OCI-LY3 (cell line): ENCODE data around the gene ERI3.

ENCODE experiments used
- H2AFZ ChIP-seq: fragments of 200-600, 300-600 bp; shearing (Covaris generic); 2 replicates; pipeline ENCODE4 v1.6.0; 2014; ENCODE audit warnings: antibody characterized with exemption, low read depth, low read length
- H3K27ac ChIP-seq: fragments of 200-600, 300-600 bp; sonication (generic); 2 replicates; pipeline ENCODE4 v1.5.1; 2014; ENCODE audit warnings: mild to moderate bottlenecking, low read length, moderate library complexity, mixed read lengths
- H3K27me3 ChIP-seq: fragments of 200-600, 300-600 bp; sonication (generic); 2 replicates; pipeline ENCODE4 v1.6.1; 2014; ENCODE audit warnings: low read depth, low read length, mixed read lengths
- H3K36me3 ChIP-seq: fragments of 200-600, 300-600 bp; sonication (generic); replicated peaks from 2 replicates; pipeline ENCODE3; 2014; ENCODE audit warnings: low read depth, low read length, mixed read lengths
- H3K4me1 ChIP-seq: fragments of 300-600, 200-600 bp; sonication (generic); 2 replicates; pipeline ENCODE4 v1.6.1; 2014; ENCODE audit warnings: low read length, mixed read lengths
- H3K4me2 ChIP-seq: fragments of 200-600, 300-600 bp; sonication (generic); 2 replicates; pipeline ENCODE4 v1.6.1; 2014; ENCODE audit warnings: low read length, mixed read lengths
- H3K4me3 ChIP-seq: fragments of 300-600, 200-600 bp; sonication (generic); 2 replicates; pipeline ENCODE4 v1.5.1; 2014; ENCODE audit warnings: antibody characterized with exemption, mild to moderate bottlenecking, low read length, moderate library complexity
- H3K79me2 ChIP-seq: fragments of 300-600, 200-600 bp; shearing (Covaris generic); 2 replicates; pipeline ENCODE4 v1.6.1; 2014; ENCODE audit warnings: mild to moderate bottlenecking, low read length, mixed read lengths
- H3K9ac ChIP-seq: fragments of 300-600, 200-600 bp; shearing (Covaris generic); 2 replicates; pipeline ENCODE4 v1.6.0; 2014; ENCODE audit warnings: mild to moderate bottlenecking, low read length, moderate library complexity
- H3K9me3 ChIP-seq: fragments of 200-600, 300-600 bp; shearing (Covaris generic); 2 replicates; pipeline ENCODE4 v1.6.1; 2014; ENCODE audit warnings: low read length, mixed read lengths; ENCODE audit not compliant: insufficient read depth
- H4K20me1 ChIP-seq: fragments of 200-600, 300-600 bp; sonication (generic); 2 replicates; pipeline ENCODE4 v1.6.1; 2016; ENCODE audit warnings: low read length, mixed read lengths; ENCODE audit not compliant: insufficient read depth
- CTCF ChIP-seq: fragments of 200-600, 300-600 bp; sonication (generic); IDR thresholded peaks from 2 replicates; pipeline ENCODE4 v1.5.1; 2014; ENCODE audit warnings: antibody characterized with exemption, low read length, low read depth
- EZH2phosphoT487 ChIP-seq: fragments of 200-600 bp; shearing (Covaris generic); IDR thresholded peaks from 2 replicates; pipeline ENCODE4 v1.6.1; 2018; ENCODE audit warnings: antibody characterized with exemption, mixed run types, low read depth

The ERI3 gene

GRCh38 chr1:44243782-44244495 is 111.1 kb downstream of the ERI3 start:
- H3K27ac ChIP-seq: no peak overlapping the region
- no peak overlapping the region for H3K4me3 ChIP-seq
- TF ChIP-seq CTCF (no peak), EZH2phosphoT487 (no peak)
- H3K79me2 ChIP-seq: no peaks in the 10 kb centered on the region
- H3K9ac ChIP-seq: no peak overlapping the region
- H3K4me1 ChIP-seq: no peaks in the 10 kb centered on the region
- no peaks in the 10 kb centered on the region for H3K27me3 ChIP-seq
- H2AFZ ChIP-seq: no peak overlapping the region
- H3K4me2 ChIP-seq: no peak overlapping the region
- no peaks in the 10 kb centered on the region for H3K36me3 ChIP-seq
- H3K9me3 ChIP-seq: no peaks in the 10 kb centered on the region
- H4K20me1 ChIP-seq: no peaks in the 10 kb centered on the region

GRCh38 chr1:44242746-44243145 is 112.3 kb downstream of the ERI3 start:
- no peak overlapping the region for H3K4me2 ChIP-seq
- H3K9ac ChIP-seq: no peak overlapping the region
- no peaks in the 10 kb centered on the region for H3K9me3 ChIP-seq
- H3K27ac ChIP-seq: no peak overlapping the region
- no peaks in the 10 kb centered on the region for H3K36me3 ChIP-seq
- no peaks in the 10 kb centered on the region for H3K27me3 ChIP-seq
- H3K79me2 ChIP-seq: no peaks in the 10 kb centered on the region
- H3K4me1 ChIP-seq: no peaks in the 10 kb centered on the region
- H3K4me3 ChIP-seq: no peak overlapping the region
- no peak overlapping the region for H2AFZ ChIP-seq
- H4K20me1 ChIP-seq: no peaks in the 10 kb centered on the region
- TF ChIP-seq CTCF (no peak), EZH2phosphoT487 (no peak)

- TF ChIP-seq EZH2phosphoT487 (no peak), CTCF (no peak)
- no peak overlapping the region for H3K4me2 ChIP-seq
- no peak overlapping the region for H3K4me3 ChIP-seq
- no peaks in the 10 kb centered on the region for H3K36me3 ChIP-seq
- no peaks in the 10 kb centered on the region for H3K79me2 ChIP-seq
- no peaks in the 10 kb centered on the region for H4K20me1 ChIP-seq
- no peak overlapping the region for H3K9ac ChIP-seq
- H3K27me3 ChIP-seq: no peaks in the 10 kb centered on the region
- H2AFZ ChIP-seq: no peak overlapping the region
- H3K9me3 ChIP-seq: no peaks in the 10 kb centered on the region
- no peaks in the 10 kb centered on the region for H3K4me1 ChIP-seq
- no peak overlapping the region for H3K27ac ChIP-seq
Measured at GRCh38 chr1:44240802-44241671, 114.0 kb downstream of the ERI3 start.

GRCh38 chr1:44239961-44240371 is 115.1 kb downstream of the ERI3 start:
- H3K4me1 ChIP-seq: no peaks in the 10 kb centered on the region
- H3K36me3 ChIP-seq: no peaks in the 10 kb centered on the region
- H2AFZ ChIP-seq: no peak overlapping the region
- H3K9me3 ChIP-seq: no peaks in the 10 kb centered on the region
- no peak overlapping the region for H3K9ac ChIP-seq
- no peak overlapping the region for H3K27ac ChIP-seq
- no peak overlapping the region for H3K4me3 ChIP-seq
- TF ChIP-seq EZH2phosphoT487: no peak
- TF ChIP-seq CTCF: no peak
- no peaks in the 10 kb centered on the region for H4K20me1 ChIP-seq
- no peak overlapping the region for H3K4me2 ChIP-seq
- H3K79me2 ChIP-seq: no peaks in the 10 kb centered on the region
- no peaks in the 10 kb centered on the region for H3K27me3 ChIP-seq
